GM23248 (cell line): ENCODE results near the gene ZNF653.
"Not testable (repeated sequence)": the region's sequence is repeated elsewhere in the genome, so short reads cannot be mapped to it uniquely, and the experiment has no call there.

Experiments used
- EZH2 ChIP-seq: fragments of 200-600 bp; sonication (generic); IDR thresholded peaks from 2 replicates; pipeline ENCODE4 v1.6.1; 2018; ENCODE audit warnings: antibody characterized with exemption, mild to moderate bottlenecking; ENCODE audit not compliant: insufficient read depth, poor library complexity, severe bottlenecking
- EZH2phosphoT487 ChIP-seq: fragments of 200-600 bp; sonication (generic); IDR thresholded peaks from 2 replicates; pipeline ENCODE4 v1.6.1; 2018; ENCODE audit warnings: antibody characterized with exemption, moderate library complexity, mild to moderate bottlenecking, low read depth; ENCODE audit not compliant: insufficient read depth

DNA sequence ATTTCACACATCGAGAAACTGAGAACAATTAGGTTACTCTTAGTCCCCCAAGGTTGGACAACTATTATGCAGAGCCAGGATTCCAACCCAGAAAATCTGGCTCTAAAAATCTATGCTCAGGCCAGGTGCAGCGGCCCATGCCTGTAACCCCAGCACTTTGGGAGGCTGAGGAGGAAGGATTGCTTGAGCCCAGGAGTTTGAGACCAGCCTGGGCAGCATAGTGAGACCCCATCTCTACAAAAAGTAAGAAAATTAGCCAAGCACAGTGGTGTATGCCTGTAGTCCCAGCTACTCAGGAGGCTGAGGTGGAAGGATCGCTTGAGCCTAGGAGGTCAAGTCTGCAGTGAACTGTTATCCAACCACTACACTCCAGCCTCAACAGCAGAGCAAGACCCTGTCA lies 72.1 kb downstream of the ZNF653 start:
- TF ChIP-seq EZH2, EZH2phosphoT487: not testable (repeated sequence)
